SK-N-MC (cell line): ENCODE data around the gene MAN2B2.

ENCODE experiments used
- DNase-seq: peaks from one replicate; pipeline ENCODE4 v3.0.0-alpha.2; 2011; ENCODE audit warnings: low read depth, low spot score
- H3K27ac ChIP-seq: fragments of 200-600 bp; sonication (generic); 2 replicates; pipeline ENCODE4 v1.5.1; 2016; ENCODE audit warnings: mixed run types
- H3K36me3 ChIP-seq: fragments of 200-600 bp; sonication (generic); 2 replicates; pipeline ENCODE4 v1.6.1; 2017; ENCODE audit warnings: antibody characterized with exemption, low read length, mixed read lengths; ENCODE audit not compliant: insufficient read depth
- H3K4me3 ChIP-seq: fragments of 200-600 bp; sonication (generic); 2 replicates; pipeline ENCODE4 v1.5.1; 2016
- H3K9ac ChIP-seq: fragments of 200-600 bp; sonication (generic); 2 replicates; pipeline ENCODE4 v1.8.0; 2017; ENCODE audit warnings: mixed run types, mixed read lengths; ENCODE audit not compliant: insufficient read length
- H3K9me3 ChIP-seq: fragments of 200-600 bp; sonication (generic); 2 replicates; pipeline ENCODE4 v1.6.1; 2017; ENCODE audit warnings: low read depth, mild to moderate bottlenecking, antibody characterized with exemption, low read length, moderate library complexity, mixed read lengths
- EZH2 ChIP-seq: fragments of 200-600 bp; sonication (generic); IDR thresholded peaks from one replicate; pipeline ENCODE4 v1.6.1; 2017; ENCODE audit warnings: antibody characterized with exemption
- FOXP2 ChIP-seq: optimal IDR thresholded peaks from 2 replicates; pipeline ENCODE3; 2011; ENCODE audit warnings: mild to moderate bottlenecking, moderate library complexity; ENCODE audit not compliant: insufficient read depth; ENCODE audit errors: extremely low read length, control extremely low read depth
- POLR2AphosphoS5 ChIP-seq: IDR thresholded peaks from 2 replicates; pipeline ENCODE4 v1.6.1; 2012; ENCODE audit warnings: mild to moderate bottlenecking, low read depth, low read length, borderline replicate concordance

Gene MAN2B2

GRCh38 chr4:6532102-6532501 is 42.9 kb upstream of the MAN2B2 start:
- no peaks in the 10 kb centered on the region for H3K36me3 ChIP-seq
- no peak for DNase-seq
- TF ChIP-seq POLR2AphosphoS5, result no peak
- no peak for TF ChIP-seq EZH2
- no peak for TF ChIP-seq FOXP2
- no peak overlapping the region for H3K4me3 ChIP-seq
- H3K9me3 ChIP-seq, result no peaks in the 10 kb centered on the region
- H3K27ac ChIP-seq, result no peak overlapping the region
- no peak overlapping the region for H3K9ac ChIP-seq

- no peaks in the 10 kb centered on the region for H3K9me3 ChIP-seq
Measured at GRCh38 chr4:6532658-6533057, 42.3 kb upstream of the MAN2B2 start.

GRCh38 chr4:6534050-6534449 is 40.9 kb upstream of the MAN2B2 start:
- Histone ChIP-seq H3K9ac (no peak overlapping the region), H3K9me3 (no peaks in the 10 kb centered on the region), H3K27ac (no peak overlapping the region), H3K36me3 (no peaks in the 10 kb centered on the region), H3K4me3 (no peak overlapping the region)
- DNase-seq, result no peak
- TF ChIP-seq EZH2 (no peak), POLR2AphosphoS5 (no peak), FOXP2 (no peak)

More at GRCh38 chr4:6532658-6533057, 42.3 kb upstream of the MAN2B2 start:
- no peak overlapping the region for H3K27ac ChIP-seq
- TF ChIP-seq FOXP2 (no peak), EZH2 (no peak), POLR2AphosphoS5 (no peak)
- H3K9ac ChIP-seq, result no peak overlapping the region
- no peaks in the 10 kb centered on the region for H3K36me3 ChIP-seq
- no peak overlapping the region for H3K4me3 ChIP-seq
- DNase-seq, result no peak

DNA sequence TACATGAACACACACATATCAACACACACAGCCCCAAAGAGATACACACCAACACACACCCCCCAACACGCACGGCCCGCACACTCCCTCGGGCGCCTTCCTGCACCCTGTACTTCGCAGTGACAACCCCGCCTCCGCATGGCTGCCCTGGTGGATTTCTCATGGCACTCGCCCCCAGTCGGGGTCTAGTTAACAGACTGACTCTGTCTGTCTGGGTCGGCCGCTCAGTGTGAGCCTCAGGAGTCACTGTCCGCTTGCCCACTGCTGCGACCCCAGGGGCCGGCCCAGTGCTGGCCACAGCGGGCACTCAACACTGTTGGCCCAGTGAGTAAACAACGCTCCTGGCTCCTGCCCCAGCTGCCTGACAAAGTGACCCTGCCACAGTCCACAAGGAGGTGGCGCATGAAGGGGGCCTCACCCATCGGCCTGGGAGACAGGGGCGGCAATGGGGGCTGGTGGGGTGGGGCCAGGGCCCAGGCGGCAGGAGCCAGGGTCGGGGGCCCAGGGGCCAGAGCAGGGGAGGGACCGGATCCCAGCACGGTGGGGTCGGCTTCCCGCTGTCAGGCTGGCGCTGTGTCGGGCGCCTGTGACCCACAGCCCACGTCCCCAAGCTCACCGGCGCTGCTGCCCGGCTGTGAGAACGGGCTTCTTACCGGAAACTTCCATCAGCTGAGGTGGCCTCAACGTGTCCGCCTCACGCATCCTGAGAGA is 40.2 kb upstream of the MAN2B2 start:
- DNase-seq, result no peak
- H3K36me3 ChIP-seq, result no peaks in the 10 kb centered on the region
- no peak for TF ChIP-seq EZH2
- TF ChIP-seq POLR2AphosphoS5, result no peak
- TF ChIP-seq FOXP2, result no peak

GRCh38 chr4:6535329-6535692 is 39.7 kb upstream of the MAN2B2 start:
- no peak overlapping the region for H3K4me3 ChIP-seq
- no peak overlapping the region for H3K27ac ChIP-seq
- no peak for DNase-seq
- no peak overlapping the region for H3K9ac ChIP-seq
- H3K9me3 ChIP-seq, result no peaks in the 10 kb centered on the region
- no peak for TF ChIP-seq FOXP2
- TF ChIP-seq EZH2, result no peak
- TF ChIP-seq POLR2AphosphoS5, result no peak
- no peaks in the 10 kb centered on the region for H3K36me3 ChIP-seq

More for the DNA sequence above, 40.2 kb upstream of the MAN2B2 start:
- no peak overlapping the region for H3K9ac ChIP-seq
- no peak overlapping the region for H3K4me3 ChIP-seq
- no peaks in the 10 kb centered on the region for H3K9me3 ChIP-seq
- H3K27ac ChIP-seq, result no peak overlapping the region

DNA sequence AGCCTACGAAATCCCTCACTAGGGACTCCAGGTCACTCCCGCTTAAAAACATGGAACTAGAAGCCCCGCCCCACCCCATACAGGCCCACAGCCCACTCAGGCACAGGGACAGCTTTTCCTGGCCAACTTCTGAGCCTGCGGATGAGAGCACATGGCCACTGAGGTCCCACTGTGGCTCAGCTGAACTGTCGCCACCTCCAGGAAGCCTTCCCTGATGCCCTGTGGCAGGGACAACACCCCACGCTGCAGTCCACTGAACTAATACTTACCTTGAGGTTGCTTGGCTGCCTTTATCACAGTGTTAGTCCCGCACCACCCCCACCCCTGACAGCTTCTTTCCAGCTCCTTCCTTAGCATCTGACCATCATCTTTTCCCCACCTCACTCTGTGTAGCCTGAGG is 39.3 kb upstream of the MAN2B2 start:
- Histone ChIP-seq H3K4me3 (no peak overlapping the region), H3K9ac (no peak overlapping the region), H3K9me3 (no peaks in the 10 kb centered on the region), H3K27ac (no peak overlapping the region), H3K36me3 (no peaks in the 10 kb centered on the region)
- TF ChIP-seq FOXP2, result no peak
- TF ChIP-seq POLR2AphosphoS5, result no peak
- no peak for TF ChIP-seq EZH2
- no peak for DNase-seq

GRCh38 chr4:6538111-6538510 is 36.9 kb upstream of the MAN2B2 start:
- H3K27ac ChIP-seq, result no peak overlapping the region
- no peak overlapping the region for H3K9ac ChIP-seq
- DNase-seq, result no peak
- TF ChIP-seq FOXP2 (no peak), POLR2AphosphoS5 (no peak), EZH2 (no peak)
- H3K4me3 ChIP-seq, result no peak overlapping the region
- no peaks in the 10 kb centered on the region for H3K36me3 ChIP-seq
- H3K9me3 ChIP-seq, result no peaks in the 10 kb centered on the region

- no peak overlapping the region for H3K27ac ChIP-seq
- DNase-seq, result no peak
- H3K4me3 ChIP-seq, result no peak overlapping the region
- H3K36me3 ChIP-seq, result no peaks in the 10 kb centered on the region
- no peak for TF ChIP-seq EZH2
- TF ChIP-seq POLR2AphosphoS5, result no peak
- no peak for TF ChIP-seq FOXP2
- H3K9ac ChIP-seq, result no peak overlapping the region
- no peaks in the 10 kb centered on the region for H3K9me3 ChIP-seq
Measured at GRCh38 chr4:6538575-6538974, 36.4 kb upstream of the MAN2B2 start.
